ENCODE results near the gene CLEC4F.

CLEC4F gene

GRCh38 chr2:70769450-70769849 is 50.9 kb downstream of the CLEC4F start:
- Histone ChIP-seq H3K4me3 (ENCODE audit: extremely low read depth, insufficient read depth, low read length, poor library complexity, severe bottlenecking) (no peak overlapping the region), H3K4me1 (ENCODE audit: control insufficient read depth, insufficient read depth, low read length, poor library complexity, severe bottlenecking) (no peaks in the 10 kb centered on the region), H3K9me3 (ENCODE audit: control insufficient read depth, low read length) (no peaks in the 10 kb centered on the region), H3K36me3 (ENCODE audit: control insufficient read depth, insufficient read depth, low read length) (no peaks in the 10 kb centered on the region), H3K27ac (ENCODE audit: low read depth, low read length, severe bottlenecking) (no peak overlapping the region)
- 60 to 67% methylated on average over 1 of the region's 2 CpGs for WGBS, 2 experiments (ENCODE audit: insufficient coverage in 2 of 2)

- WGBS, 2 experiments (ENCODE audit: insufficient coverage in 2 of 2) = no CpG with 5 or more reads among the region's 7 CpGs
- H3K4me3 ChIP-seq (ENCODE audit: extremely low read depth, insufficient read depth, low read length, poor library complexity, severe bottlenecking) = peak overlapping the region; percentile 5
- H3K36me3 ChIP-seq (ENCODE audit: control insufficient read depth, insufficient read depth, low read length) = no peaks in the 10 kb centered on the region
- no peaks in the 10 kb centered on the region for H3K4me1 ChIP-seq (ENCODE audit: control insufficient read depth, insufficient read depth, low read length, poor library complexity, severe bottlenecking)
- H3K27ac ChIP-seq (ENCODE audit: low read depth, low read length, severe bottlenecking) = no peak overlapping the region
- H3K9me3 ChIP-seq (ENCODE audit: control insufficient read depth, low read length) = no peaks in the 10 kb centered on the region
These were observed 51.8 kb downstream of the CLEC4F start for GRCh38 chr2:70768590-70769085.

DNA sequence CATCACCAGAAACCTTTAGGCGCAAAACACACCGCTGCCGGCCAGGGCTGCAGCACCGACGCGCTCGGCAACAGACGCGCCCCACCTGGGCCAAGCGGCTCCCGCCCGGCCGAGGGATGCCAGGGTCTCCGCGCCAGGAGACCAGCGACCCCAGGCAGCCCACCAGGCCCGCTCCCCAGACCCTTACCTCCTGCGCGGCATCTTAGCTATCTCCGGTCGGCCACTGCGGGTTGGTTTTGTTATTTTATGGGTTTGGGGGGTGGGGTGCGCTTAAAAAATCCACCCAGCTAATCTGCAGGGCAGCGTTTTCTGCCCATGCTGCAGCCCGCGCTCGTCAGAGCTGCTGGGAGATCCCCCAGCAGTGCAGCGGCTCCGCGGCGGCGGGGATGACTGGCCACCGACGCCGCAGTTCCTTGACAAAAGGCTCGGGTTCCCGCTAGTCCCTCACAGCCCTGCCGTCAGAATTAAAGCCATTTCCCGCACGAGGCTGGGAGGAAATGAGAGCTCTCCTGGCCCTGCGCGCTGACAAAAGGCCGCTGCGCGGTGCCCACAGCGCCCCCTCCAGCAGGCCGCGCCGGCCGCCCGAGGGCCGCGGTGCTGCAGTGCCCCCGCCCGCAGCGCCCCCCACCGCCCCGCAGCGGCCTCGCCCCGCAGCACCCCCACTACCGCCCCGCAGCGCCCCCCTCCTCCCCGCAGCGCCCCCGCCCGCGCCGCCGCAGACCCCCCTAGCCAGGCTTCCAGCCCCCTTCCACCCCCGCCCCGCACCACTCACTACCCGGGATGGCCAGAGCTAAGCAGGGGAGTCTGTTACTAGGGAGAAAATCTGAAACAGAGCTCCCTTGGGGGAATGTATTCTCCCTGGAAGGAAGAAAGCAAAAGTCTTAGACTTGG is 52.5 kb downstream of the CLEC4F start, which contains the start of gene ADD2:
Gene ADD2 (minus strand): TSS at position 502 of the 891 bp plus-strand sequence. CDS start 61,792 bp downstream, outside the sequence.
- H3K4me3 ChIP-seq (ENCODE audit: extremely low read depth, insufficient read depth, low read length, poor library complexity, severe bottlenecking) = peak within 1 kb of the TSS; percentile 63
- H3K36me3 ChIP-seq (ENCODE audit: control insufficient read depth, insufficient read depth, low read length) = no peaks in the 10 kb centered on the region
- H3K9me3 ChIP-seq (ENCODE audit: control insufficient read depth, low read length) = no peaks in the 10 kb centered on the region
- H3K4me1 ChIP-seq (ENCODE audit: control insufficient read depth, insufficient read depth, low read length, poor library complexity, severe bottlenecking) = no peaks in the 10 kb centered on the region
- H3K27ac ChIP-seq (ENCODE audit: low read depth, low read length, severe bottlenecking) = peak within 1 kb of the TSS; percentile 45
- 0% methylated on average over 29 to 33 of the region's 74 CpGs for WGBS, 2 experiments (ENCODE audit: insufficient coverage in 2 of 2)

GRCh38 chr2:70767079-70767698 is 53.2 kb downstream of the CLEC4F start:
- Histone ChIP-seq H3K27ac (ENCODE audit: low read depth, low read length, severe bottlenecking) (no peak overlapping the region), H3K4me1 (ENCODE audit: control insufficient read depth, insufficient read depth, low read length, poor library complexity, severe bottlenecking) (no peaks in the 10 kb centered on the region), H3K9me3 (ENCODE audit: control insufficient read depth, low read length) (no peaks in the 10 kb centered on the region), H3K4me3 (ENCODE audit: extremely low read depth, insufficient read depth, low read length, poor library complexity, severe bottlenecking) (peak overlapping the region; percentile 63), H3K36me3 (ENCODE audit: control insufficient read depth, insufficient read depth, low read length) (no peaks in the 10 kb centered on the region)
- WGBS, 2 experiments (ENCODE audit: insufficient coverage in 2 of 2) = 0% methylated on average over 8 to 24 of the region's 51 CpGs

- peak overlapping the region; percentile 63 for H3K4me3 ChIP-seq (ENCODE audit: extremely low read depth, insufficient read depth, low read length, poor library complexity, severe bottlenecking)
- H3K9me3 ChIP-seq (ENCODE audit: control insufficient read depth, low read length) = no peaks in the 10 kb centered on the region
- H3K4me1 ChIP-seq (ENCODE audit: control insufficient read depth, insufficient read depth, low read length, poor library complexity, severe bottlenecking) = no peaks in the 10 kb centered on the region
- H3K27ac ChIP-seq (ENCODE audit: low read depth, low read length, severe bottlenecking) = no peak overlapping the region
- 3 to 7% methylated on average over 5 of the region's 7 CpGs for WGBS, 2 experiments (ENCODE audit: insufficient coverage in 2 of 2)
- no peaks in the 10 kb centered on the region for H3K36me3 ChIP-seq (ENCODE audit: control insufficient read depth, insufficient read depth, low read length)
These were observed 53.9 kb downstream of the CLEC4F start for GRCh38 chr2:70766357-70767078.

- Histone ChIP-seq H3K4me1 (ENCODE audit: control insufficient read depth, insufficient read depth, low read length, poor library complexity, severe bottlenecking) (no peaks in the 10 kb centered on the region), H3K27ac (ENCODE audit: low read depth, low read length, severe bottlenecking) (no peak overlapping the region), H3K4me3 (ENCODE audit: extremely low read depth, insufficient read depth, low read length, poor library complexity, severe bottlenecking) (no peak overlapping the region), H3K36me3 (ENCODE audit: control insufficient read depth, insufficient read depth, low read length) (no peaks in the 10 kb centered on the region), H3K9me3 (ENCODE audit: control insufficient read depth, low read length) (no peaks in the 10 kb centered on the region)
- WGBS, 2 experiments (ENCODE audit: insufficient coverage in 2 of 2) = 92 to 93% methylated on average over 2 to 3 of the region's 7 CpGs
These were observed 54.9 kb downstream of the CLEC4F start for GRCh38 chr2:70765507-70765906.

GRCh38 chr2:70759446-70759845 is 61.0 kb downstream of the CLEC4F start:
- 100% methylated on average over 1 of the region's 1 CpG; no CpG with 5 or more reads in 1 of the 2 experiments for WGBS, 2 experiments (ENCODE audit: insufficient coverage in 2 of 2)
- no peaks in the 10 kb centered on the region for H3K9me3 ChIP-seq (ENCODE audit: control insufficient read depth, low read length)

More at GRCh38 chr2:70759446-70759845, 61.0 kb downstream of the CLEC4F start:
- no peak overlapping the region for H3K4me3 ChIP-seq (ENCODE audit: extremely low read depth, insufficient read depth, low read length, poor library complexity, severe bottlenecking)
- no peak overlapping the region for H3K27ac ChIP-seq (ENCODE audit: low read depth, low read length, severe bottlenecking)
- H3K36me3 ChIP-seq (ENCODE audit: control insufficient read depth, insufficient read depth, low read length) = no peaks in the 10 kb centered on the region
- no peaks in the 10 kb centered on the region for H3K4me1 ChIP-seq (ENCODE audit: control insufficient read depth, insufficient read depth, low read length, poor library complexity, severe bottlenecking)
